ENCODE measurements around the gene FLOT1.
"Not testable (repeated sequence)": the region's sequence is repeated elsewhere in the genome, so short reads cannot be mapped to it uniquely, and the experiment has no call there.

FLOT1 gene

DNA sequence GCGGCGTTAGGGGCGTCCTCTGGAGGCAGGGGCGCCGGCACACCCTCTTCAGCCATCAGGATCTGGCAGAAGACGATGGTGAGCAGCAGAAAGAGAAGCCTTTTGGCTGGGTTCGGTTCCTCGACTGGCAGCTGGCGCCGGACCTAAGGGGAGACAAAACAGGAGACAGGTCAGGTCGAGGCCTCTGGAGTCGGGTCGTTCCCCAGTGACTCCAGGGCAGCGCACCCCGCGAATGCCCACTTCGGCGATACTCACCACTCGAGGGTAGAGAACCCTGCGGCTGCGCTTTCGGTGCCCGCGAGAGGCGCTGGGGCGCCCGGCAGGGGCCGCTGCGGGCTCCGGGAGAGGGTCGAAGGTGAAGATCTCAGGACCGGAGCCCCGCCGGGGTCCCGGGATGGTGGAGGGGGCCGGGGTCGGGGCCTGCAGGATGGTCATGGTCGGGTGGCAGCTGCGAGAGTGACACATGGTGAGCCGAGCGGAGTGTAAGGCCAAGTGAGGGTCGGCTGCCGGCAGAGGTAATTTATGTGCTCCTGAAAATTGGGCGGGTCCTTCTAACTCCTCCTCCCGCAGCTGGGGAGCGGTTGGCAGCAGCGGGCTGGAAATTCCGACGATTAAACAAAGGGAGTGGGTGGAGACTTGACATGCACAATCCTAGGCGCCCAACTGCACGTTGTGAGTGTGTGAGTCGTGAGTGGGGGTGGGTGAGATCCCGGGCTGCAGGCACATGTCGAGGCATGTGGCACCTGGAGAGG, 1.7 kb upstream of the FLOT1 start, which contains the start of gene IER3:
IER3 (minus strand) TSS at position 494 of the 752 bp plus-strand sequence; CDS start at position 465, 29 bp downstream.
- DNase-seq = peak; percentile 86

- DNase-seq = peak; percentile 51
Observed at GRCh38 chr6:30743099-30744053, 889 bp upstream of the FLOT1 start.

DNA sequence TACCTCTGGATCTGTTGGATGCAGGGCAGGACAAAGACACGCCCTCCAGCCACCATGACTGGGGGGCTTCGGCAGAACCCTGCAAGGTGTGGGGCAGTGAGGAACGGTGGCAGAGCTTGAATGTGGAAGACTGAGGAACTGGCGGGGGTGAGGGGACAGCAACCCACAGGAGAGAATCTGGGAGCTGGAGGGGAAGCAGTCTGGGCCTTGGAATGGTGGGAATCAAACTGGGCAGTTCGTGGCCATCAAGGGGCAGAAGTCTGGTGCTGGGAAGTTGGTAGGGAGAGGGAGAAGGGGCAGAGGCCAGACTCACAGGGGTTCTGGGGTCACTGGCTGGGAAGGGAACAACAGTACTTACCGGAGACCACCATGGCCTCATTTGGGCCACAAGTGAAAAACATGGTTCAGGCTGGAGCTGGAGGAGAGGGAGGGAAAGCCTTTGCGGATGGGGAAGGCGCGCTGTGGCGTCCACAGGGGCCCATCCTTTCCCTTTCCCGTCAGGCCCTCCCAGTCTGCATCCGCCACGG, 635 bp downstream of the FLOT1 start:
- no peak for DNase-seq

- DNase-seq = no peak
Observed at GRCh38 chr6:30741063-30741779, 1.3 kb downstream of the FLOT1 start.

GRCh38 chr6:30740540-30740870, 2.0 kb downstream of the FLOT1 start:
- DNase-seq = no peak

- DNase-seq = no peak
Observed at GRCh38 chr6:30738532-30738931, 4.0 kb downstream of the FLOT1 start.

DNA sequence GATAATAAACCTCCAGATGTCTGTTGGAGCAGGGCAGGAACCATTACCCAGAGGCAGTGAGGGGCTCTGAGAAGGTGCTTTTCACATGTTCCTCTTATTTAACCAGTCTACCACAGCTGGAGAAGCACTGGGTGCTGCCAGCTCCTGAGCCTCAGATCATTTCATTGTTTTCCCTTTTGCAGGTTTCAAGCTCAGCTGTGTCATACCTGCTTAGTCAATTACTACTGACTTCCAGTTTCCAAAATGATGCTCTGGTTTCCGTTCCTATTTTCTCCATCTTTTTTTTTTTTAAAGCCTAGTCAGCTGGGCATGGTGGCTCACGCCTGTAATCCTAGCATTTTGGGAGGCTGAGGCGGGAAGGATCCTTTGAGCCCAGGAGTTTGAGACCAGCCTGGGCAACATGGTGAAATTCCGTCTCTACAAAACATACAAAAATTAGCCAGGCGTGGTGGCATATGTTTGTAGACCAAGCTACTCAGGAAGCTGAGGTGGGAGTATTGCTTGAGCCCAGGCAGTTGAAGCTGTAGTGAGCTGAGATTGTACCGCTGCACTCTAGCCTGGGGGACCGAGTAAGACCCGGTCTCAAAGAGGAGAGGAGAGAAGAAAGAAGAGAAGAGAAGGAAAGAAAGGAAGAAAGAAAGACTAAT, 6.7 kb downstream of the FLOT1 start:
- no peak for DNase-seq

- DNase-seq = no peak
Observed at GRCh38 chr6:30732237-30732943, 10.1 kb downstream of the FLOT1 start.

- peak; percentile 77 for DNase-seq
Observed at GRCh38 chr6:30730601-30731435, 11.7 kb downstream of the FLOT1 start.

- peak; percentile 6 for DNase-seq
Observed at GRCh38 chr6:30727920-30728553, 14.4 kb downstream of the FLOT1 start.

DNA sequence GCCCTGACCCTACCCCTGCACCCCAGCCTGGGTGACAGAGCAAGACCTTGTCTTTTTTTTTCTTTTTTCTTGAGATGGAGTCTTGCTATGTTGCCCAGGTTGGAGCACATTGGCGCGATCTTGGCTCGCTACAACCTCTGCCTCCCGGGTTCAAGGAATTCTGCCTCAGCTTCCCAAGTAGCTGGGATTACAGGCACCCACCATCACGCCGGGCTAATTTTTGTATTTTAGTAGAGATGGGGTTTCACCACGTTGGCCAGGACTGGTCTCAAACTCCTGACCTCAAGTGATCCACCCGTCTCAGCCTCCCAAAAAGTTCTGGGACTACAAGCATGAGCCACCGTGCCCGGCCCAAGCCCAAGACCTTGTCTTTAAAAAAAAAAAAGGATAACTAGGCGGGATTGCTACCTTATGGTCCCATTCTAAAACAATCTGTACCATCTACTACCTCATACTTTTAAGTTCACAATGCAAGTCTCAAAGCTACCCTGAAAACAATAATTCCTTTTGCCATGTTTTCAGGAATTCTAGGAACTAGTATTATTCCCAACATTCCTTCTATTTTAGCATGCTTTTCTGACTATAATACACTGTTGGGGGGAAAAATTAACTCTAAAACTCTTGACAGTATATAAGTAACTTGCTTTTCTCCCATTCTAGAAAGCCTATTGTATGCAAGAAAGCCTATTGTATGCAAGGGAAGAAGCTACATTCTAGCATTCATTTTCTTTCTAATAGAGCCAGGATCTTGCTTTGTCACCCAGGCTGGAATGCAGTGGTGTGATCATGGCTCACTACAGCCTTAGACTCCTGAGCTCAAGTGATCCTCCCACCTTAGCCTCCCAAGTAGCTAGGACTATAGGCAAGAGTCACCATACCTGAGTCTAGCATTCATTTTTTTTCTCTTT, 15.7 kb downstream of the FLOT1 start:
- no peak for DNase-seq

DNA sequence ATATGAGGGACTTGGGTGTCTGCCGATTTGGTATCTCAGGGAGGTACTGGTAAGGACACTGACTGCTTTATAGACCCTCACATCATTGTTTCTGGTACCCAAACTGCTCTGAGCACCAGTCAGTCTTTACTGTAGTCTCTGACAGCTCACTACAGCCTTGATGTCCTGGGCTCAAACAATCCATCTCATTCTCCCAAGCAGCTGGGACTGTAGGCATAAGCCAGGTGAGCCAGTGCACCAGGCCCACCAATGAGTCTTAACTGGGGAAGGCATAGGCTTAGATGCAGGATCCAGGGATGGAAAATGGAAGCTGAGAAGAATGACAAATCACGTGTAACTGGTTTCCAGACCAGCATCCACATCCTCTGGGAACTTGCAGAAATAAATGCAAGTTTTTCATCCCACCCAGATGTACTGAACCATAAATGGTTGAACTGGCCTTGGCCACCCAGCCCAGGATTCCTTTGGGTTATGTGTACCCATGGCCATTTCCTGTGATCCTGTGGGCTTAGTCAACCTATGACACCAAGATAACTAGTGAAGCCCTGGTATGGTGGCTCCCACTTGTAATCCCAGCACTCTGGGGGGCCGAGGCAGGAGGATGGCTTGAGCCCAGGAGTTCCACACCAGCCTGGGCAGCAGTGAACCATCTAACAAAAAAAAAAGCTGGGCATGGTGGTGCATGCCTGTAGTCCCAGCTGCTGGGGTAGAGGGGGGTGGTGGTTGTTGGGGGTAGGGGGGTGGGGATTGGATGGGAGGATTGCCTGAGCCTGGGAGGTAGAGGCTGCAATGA, 16.6 kb downstream of the FLOT1 start:
- no peak for DNase-seq

DNA sequence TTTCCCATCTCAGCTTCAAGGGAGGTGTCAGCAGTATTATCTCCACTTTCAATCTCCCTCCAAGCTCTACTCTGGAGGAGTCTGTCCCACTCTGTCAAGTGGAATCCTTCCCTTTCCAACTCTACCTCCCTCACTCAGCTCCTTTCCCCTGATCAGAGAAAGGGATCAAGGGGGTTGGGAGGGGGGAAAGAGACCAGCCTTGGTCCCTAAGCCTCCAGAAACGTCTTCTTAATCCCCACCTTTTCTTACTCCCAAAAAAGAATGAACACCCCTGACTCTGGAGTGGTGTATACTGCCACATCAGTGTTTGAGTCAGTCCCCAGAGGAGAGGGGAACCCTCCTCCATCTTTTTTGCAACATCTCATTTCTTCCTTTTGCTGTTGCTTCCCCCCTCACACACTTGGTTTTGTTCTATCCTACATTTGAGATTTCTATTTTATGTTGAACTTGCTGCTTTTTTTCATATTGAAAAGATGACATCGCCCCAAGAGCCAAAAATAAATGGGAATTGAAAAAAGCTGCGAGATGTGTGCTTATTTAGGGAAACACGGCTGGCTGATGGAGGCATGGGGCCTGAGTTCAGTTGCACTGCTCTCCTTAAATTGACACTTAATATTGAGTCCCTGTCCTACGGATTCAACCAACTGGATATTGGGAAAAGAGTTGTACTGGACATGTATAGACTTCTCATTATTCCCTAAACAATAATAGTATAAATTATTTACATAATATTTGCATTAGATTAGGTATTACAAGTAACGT, 17.4 kb downstream of the FLOT1 start:
- no peak for DNase-seq

- DNase-seq = not testable (repeated sequence)
Observed at GRCh38 chr6:30723843-30724741, 18.4 kb downstream of the FLOT1 start.

GRCh38 chr6:30723159-30723842, 19.2 kb downstream of the FLOT1 start:
- not testable (repeated sequence) for DNase-seq

Data from retina (tissue), 1 donor.